PC-3 (cell line): ENCODE results near the gene GUCA2A.
"Not testable (repeated sequence)": the region's sequence is repeated elsewhere in the genome, so short reads cannot be mapped to it uniquely, and the experiment has no call there.

ENCODE experiments used
- EZH2 ChIP-seq: fragments of 300-600 bp; sonication (generic); IDR thresholded peaks from one replicate; pipeline ENCODE4 v1.6.1; 2017; ENCODE audit warnings: antibody characterized with exemption, mild to moderate bottlenecking, low read length; ENCODE audit not compliant: unreplicated experiment
- TF ChIP-seq, protein P1 (sequence below): fragments of 300-600 bp; sonication (generic); conservative IDR thresholded peaks from 2 replicates; pipeline ENCODE4 v1.5.1; 2017; ENCODE audit warnings: antibody characterized with exemption, low read depth, mild to moderate bottlenecking, low read length

DNA sequence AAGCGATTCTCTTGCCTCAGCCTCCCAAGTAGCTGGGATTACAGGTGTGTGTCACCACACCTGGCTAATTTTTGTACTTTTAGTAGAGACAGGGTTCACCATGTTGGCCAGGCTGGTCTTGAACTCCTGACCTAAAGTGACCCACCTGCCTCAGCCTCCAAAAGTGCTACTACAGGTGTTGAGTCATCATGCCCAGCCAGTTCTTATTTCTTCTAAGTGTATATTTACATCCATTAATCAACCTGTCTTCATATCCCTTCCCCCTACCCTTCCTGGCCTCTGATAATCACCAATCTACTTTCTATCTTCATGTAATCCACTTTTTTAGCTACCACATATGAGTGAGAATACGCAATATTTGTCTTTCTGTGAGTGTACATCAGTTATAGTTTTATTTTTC, 42.4 kb upstream of the GUCA2A start:
- TF ChIP-seq, protein P1, sequence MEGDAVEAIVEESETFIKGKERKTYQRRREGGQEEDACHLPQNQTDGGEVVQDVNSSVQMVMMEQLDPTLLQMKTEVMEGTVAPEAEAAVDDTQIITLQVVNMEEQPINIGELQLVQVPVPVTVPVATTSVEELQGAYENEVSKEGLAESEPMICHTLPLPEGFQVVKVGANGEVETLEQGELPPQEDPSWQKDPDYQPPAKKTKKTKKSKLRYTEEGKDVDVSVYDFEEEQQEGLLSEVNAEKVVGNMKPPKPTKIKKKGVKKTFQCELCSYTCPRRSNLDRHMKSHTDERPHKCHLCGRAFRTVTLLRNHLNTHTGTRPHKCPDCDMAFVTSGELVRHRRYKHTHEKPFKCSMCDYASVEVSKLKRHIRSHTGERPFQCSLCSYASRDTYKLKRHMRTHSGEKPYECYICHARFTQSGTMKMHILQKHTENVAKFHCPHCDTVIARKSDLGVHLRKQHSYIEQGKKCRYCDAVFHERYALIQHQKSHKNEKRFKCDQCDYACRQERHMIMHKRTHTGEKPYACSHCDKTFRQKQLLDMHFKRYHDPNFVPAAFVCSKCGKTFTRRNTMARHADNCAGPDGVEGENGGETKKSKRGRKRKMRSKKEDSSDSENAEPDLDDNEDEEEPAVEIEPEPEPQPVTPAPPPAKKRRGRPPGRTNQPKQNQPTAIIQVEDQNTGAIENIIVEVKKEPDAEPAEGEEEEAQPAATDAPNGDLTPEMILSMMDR: not testable (repeated sequence)
- TF ChIP-seq EZH2: not testable (repeated sequence)
